HepG2 (cell line): ENCODE measurements around the gene HLF. TPM values are rescaled to one million over a fixed set of nuclear protein-coding genes. Genes with fewer than 3 reads are reported as not detected.

ENCODE experiments used
- AKAP8 ChIP-seq: sonication (generic); formaldehyde crosslinking; IDR thresholded peaks from 2 replicates; pipeline ENCODE4 v1.5.1; 2020; ENCODE audit warnings: mild to moderate bottlenecking, missing genetic modification reagents
- BHLHE40 ChIP-seq: IDR thresholded peaks from 2 replicates; pipeline ENCODE4 v1.6.1; 2011; ENCODE audit warnings: low read length, improper control_type of control experiment
- CHD4 ChIP-seq: fragments of 200-600 bp; sonication (generic); IDR thresholded peaks from 2 replicates; pipeline ENCODE4 v1.7.0; 2017; ENCODE audit warnings: mild to moderate bottlenecking, low read length, borderline replicate concordance
- CTCF ChIP-seq: sonication (generic); formaldehyde crosslinking; IDR thresholded peaks from 2 replicates; pipeline ENCODE4 v1.5.0; 2020; ENCODE audit warnings: mild to moderate bottlenecking, missing genetic modification reagents, moderate library complexity
- DR1 ChIP-seq: sonication (generic); formaldehyde crosslinking; IDR thresholded peaks from 2 replicates; pipeline ENCODE4 v1.8.0; 2021; ENCODE audit warnings: mild to moderate bottlenecking, missing genetic modification reagents, inconsistent platforms
- FOXJ3 ChIP-seq: sonication (generic); formaldehyde crosslinking; IDR thresholded peaks from 2 replicates; pipeline ENCODE4 v1.4.0; 2020; ENCODE audit warnings: missing genetic modification reagents, mild to moderate bottlenecking, borderline replicate concordance
- MATR3 ChIP-seq: sonication (generic); formaldehyde crosslinking; IDR thresholded peaks from 2 replicates; pipeline ENCODE4 v1.4.0; 2020; ENCODE audit warnings: missing genetic modification reagents
- PLRG1 ChIP-seq: fragments of 450-650 bp; conservative IDR thresholded peaks from 2 replicates; pipeline ENCODE4 v1.6.1; 2016
- POGZ ChIP-seq: sonication (generic); formaldehyde crosslinking; IDR thresholded peaks from 2 replicates; pipeline ENCODE4 v1.4.0; 2020; ENCODE audit warnings: mild to moderate bottlenecking, missing genetic modification reagents
- SMC3 ChIP-seq: IDR thresholded peaks from 2 replicates; pipeline ENCODE4 v1.6.1; 2011; ENCODE audit warnings: low read length, improper control_type of control experiment
- SMYD3 ChIP-seq: sonication (generic); formaldehyde crosslinking; IDR thresholded peaks from 2 replicates; pipeline ENCODE4 v1.8.1; 2023; ENCODE audit warnings: mild to moderate bottlenecking, missing genetic modification reagents
- XRCC5 ChIP-seq: fragments of 200-400 bp; formaldehyde crosslinking; optimal IDR thresholded peaks from 2 replicates; pipeline ENCODE3; 2017; ENCODE audit warnings: mild to moderate bottlenecking, low read length
- ZMYM4 ChIP-seq: sonication (generic); formaldehyde crosslinking; IDR thresholded peaks from 2 replicates; pipeline ENCODE4 v1.8.1; 2023; ENCODE audit warnings: mild to moderate bottlenecking, missing genetic modification reagents
- ZNF205 ChIP-seq: IDR thresholded peaks from 2 replicates; pipeline ENCODE4 v1.6.1; 2018; ENCODE audit warnings: missing biosample characterization, missing genetic modification reagents
- ZNF224 ChIP-seq: sonication (generic); formaldehyde crosslinking; IDR thresholded peaks from 2 replicates; pipeline ENCODE4 v1.5.0; 2020; ENCODE audit warnings: mild to moderate bottlenecking, missing genetic modification reagents
- ZNF570 ChIP-seq: sonication (generic); formaldehyde crosslinking; IDR thresholded peaks from 2 replicates; pipeline ENCODE4 v1.4.0; 2020; ENCODE audit warnings: mild to moderate bottlenecking, missing genetic modification reagents, borderline replicate concordance
- ZNF773 ChIP-seq: sonication (generic); formaldehyde crosslinking; IDR thresholded peaks from 2 replicates; pipeline ENCODE4 v1.4.0; 2020; ENCODE audit warnings: missing genetic modification reagents, borderline replicate concordance
- ZSCAN31 ChIP-seq: sonication (generic); formaldehyde crosslinking; IDR thresholded peaks from 2 replicates; pipeline ENCODE4 v1.5.0; 2020; ENCODE audit warnings: low read depth, mild to moderate bottlenecking, missing genetic modification reagents
- polyA plus RNA-seq, 8 experiments: library from polyadenylated mRNA; depleted of rRNA in 3 of 8; stranded (reverse) in 7 of 8; unstranded in 1 of 8; fragments of >200 nt; fragmentation: Illumina TruSeq in 4 of 8; extraction: Trizol in 4 of 8; gene quantifications; 2 replicates each; pipeline versions ENCODE4 v1.2.1 to v1.2.3, GENCODE V29; 2011 to 2016; ENCODE audit warnings: low read depth in 4 of 8, missing spikeins in 1 of 8, mixed read lengths in 1 of 8; ENCODE audit not compliant: insufficient read depth in 1 of 8
- total RNA-seq, 5 experiments: library from RNA; depleted of rRNA; stranded (reverse); fragments of >200 nt; fragmentation: Illumina TruSeq; extraction: Trizol; gene quantifications; 2 replicates each; pipeline ENCODE4 v1.2.3, GENCODE V29; 2016; ENCODE audit warnings: low read depth in 1 of 5
- TF ChIP-seq, protein P1 (sequence below): sonication (generic); formaldehyde crosslinking; IDR thresholded peaks from 2 replicates; pipeline ENCODE4 v1.4.0; 2020; ENCODE audit warnings: missing genetic modification reagents, borderline replicate concordance
- TF ChIP-seq, protein P2 (sequence below): IDR thresholded peaks from 2 replicates; pipeline ENCODE4 v1.4.0; 2020; ENCODE audit warnings: mild to moderate bottlenecking, missing genetic modification reagents
- TF ChIP-seq, protein P3 (sequence below): sonication (generic); formaldehyde crosslinking; conservative IDR thresholded peaks from 2 replicates; pipeline ENCODE4 v1.8.0; 2022; ENCODE audit warnings: mild to moderate bottlenecking, moderate library complexity, missing genetic modification reagents

HLF gene
- total and polyA plus RNA-seq, 2 of the 13 experiments (the other 11 are each of a cell fraction or from before 2014, with no cell fraction given) = 202 to 346 TPM

DNA sequence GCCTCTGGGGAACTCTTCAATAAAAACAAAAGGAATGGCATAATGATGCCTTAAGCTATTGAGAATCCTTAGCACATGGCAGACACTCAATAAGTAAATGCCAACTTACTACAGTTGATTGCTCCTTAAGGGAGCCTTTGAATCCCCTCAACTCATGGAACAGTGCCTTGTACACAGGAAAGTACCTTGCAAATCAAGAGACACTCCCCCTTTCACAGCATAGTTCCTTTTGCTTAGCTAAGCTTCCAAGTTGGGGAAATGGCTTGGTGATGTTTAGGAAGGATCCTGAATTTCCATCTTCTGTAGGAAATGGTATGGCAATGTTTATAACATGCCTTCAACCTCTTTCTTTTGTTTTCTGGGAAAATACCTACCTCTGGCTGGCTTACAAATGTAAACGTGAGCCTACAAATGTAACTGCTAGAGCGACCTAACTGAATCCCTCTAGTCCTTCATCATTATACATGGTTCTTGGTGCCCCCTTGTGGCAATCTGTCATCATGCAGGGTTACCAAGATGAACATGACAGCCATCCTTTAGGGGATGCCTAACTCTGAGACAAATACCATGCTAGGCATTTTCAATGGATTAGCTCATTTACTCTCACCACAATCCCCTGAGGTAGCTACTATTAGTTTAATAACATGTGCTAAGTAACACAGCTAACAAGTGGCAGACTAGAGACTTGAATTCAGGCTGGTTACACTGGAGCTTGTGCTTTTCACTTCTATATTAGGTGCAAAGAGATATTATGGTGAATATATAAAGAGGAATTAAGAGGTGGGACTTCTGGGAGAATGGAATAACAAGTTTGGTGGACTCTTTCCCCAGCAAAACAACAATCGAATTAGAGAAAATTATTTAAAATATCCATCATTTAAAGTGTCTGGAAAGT, 91.9 kb downstream of the HLF start (continued):
- no peak for TF ChIP-seq ZNF224
- TF ChIP-seq, protein P1, sequence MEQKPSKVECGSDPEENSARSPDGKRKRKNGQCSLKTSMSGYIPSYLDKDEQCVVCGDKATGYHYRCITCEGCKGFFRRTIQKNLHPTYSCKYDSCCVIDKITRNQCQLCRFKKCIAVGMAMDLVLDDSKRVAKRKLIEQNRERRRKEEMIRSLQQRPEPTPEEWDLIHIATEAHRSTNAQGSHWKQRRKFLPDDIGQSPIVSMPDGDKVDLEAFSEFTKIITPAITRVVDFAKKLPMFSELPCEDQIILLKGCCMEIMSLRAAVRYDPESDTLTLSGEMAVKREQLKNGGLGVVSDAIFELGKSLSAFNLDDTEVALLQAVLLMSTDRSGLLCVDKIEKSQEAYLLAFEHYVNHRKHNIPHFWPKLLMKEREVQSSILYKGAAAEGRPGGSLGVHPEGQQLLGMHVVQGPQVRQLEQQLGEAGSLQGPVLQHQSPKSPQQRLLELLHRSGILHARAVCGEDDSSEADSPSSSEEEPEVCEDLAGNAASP (CRISPR knock-in tag) = peak; percentile 70; the same call in 1 of the 2 replicates
- TF ChIP-seq ZSCAN31 (CRISPR knock-in tag) = no peak; the same call in 1 of the 2 replicates
- TF ChIP-seq PLRG1 = no peak
- TF ChIP-seq SMC3 = peak; percentile 96
- TF ChIP-seq AKAP8 (CRISPR knock-in tag) = no peak
- peak; percentile 80; the same call in 1 of the 2 replicates for TF ChIP-seq ZMYM4 (CRISPR knock-in tag)
- no peak for TF ChIP-seq MATR3
- no peak for TF ChIP-seq CHD4
- TF ChIP-seq ZNF570 (CRISPR knock-in tag) = no peak
- no peak for TF ChIP-seq ZNF773
- 0 out of 2 replicates have a peak, but pooled peaks have one; percentile 22 for TF ChIP-seq POGZ (CRISPR knock-in tag)
- TF ChIP-seq ZNF205 = no peak; the same call in 1 of the 2 replicates
- TF ChIP-seq SMYD3 = 0 out of 2 replicates have a peak, but pooled peaks have one; percentile 43
- peak; percentile 95 for TF ChIP-seq CTCF (CRISPR knock-in tag)
- no peak for TF ChIP-seq FOXJ3 (CRISPR knock-in tag)
- TF ChIP-seq, protein P2, sequence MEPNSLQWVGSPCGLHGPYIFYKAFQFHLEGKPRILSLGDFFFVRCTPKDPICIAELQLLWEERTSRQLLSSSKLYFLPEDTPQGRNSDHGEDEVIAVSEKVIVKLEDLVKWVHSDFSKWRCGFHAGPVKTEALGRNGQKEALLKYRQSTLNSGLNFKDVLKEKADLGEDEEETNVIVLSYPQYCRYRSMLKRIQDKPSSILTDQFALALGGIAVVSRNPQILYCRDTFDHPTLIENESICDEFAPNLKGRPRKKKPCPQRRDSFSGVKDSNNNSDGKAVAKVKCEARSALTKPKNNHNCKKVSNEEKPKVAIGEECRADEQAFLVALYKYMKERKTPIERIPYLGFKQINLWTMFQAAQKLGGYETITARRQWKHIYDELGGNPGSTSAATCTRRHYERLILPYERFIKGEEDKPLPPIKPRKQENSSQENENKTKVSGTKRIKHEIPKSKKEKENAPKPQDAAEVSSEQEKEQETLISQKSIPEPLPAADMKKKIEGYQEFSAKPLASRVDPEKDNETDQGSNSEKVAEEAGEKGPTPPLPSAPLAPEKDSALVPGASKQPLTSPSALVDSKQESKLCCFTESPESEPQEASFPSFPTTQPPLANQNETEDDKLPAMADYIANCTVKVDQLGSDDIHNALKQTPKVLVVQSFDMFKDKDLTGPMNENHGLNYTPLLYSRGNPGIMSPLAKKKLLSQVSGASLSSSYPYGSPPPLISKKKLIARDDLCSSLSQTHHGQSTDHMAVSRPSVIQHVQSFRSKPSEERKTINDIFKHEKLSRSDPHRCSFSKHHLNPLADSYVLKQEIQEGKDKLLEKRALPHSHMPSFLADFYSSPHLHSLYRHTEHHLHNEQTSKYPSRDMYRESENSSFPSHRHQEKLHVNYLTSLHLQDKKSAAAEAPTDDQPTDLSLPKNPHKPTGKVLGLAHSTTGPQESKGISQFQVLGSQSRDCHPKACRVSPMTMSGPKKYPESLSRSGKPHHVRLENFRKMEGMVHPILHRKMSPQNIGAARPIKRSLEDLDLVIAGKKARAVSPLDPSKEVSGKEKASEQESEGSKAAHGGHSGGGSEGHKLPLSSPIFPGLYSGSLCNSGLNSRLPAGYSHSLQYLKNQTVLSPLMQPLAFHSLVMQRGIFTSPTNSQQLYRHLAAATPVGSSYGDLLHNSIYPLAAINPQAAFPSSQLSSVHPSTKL = peak; percentile 57; the same call in 1 of the 2 replicates
- TF ChIP-seq, protein P3, sequence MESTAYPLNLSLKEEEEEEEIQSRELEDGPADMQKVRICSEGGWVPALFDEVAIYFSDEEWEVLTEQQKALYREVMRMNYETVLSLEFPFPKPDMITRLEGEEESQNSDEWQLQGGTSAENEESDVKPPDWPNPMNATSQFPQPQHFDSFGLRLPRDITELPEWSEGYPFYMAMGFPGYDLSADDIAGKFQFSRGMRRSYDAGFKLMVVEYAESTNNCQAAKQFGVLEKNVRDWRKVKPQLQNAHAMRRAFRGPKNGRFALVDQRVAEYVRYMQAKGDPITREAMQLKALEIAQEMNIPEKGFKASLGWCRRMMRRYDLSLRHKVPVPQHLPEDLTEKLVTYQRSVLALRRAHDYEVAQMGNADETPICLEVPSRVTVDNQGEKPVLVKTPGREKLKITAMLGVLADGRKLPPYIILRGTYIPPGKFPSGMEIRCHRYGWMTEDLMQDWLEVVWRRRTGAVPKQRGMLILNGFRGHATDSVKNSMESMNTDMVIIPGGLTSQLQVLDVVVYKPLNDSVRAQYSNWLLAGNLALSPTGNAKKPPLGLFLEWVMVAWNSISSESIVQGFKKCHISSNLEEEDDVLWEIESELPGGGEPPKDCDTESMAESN (CRISPR knock-in tag) = 0 out of 2 replicates have a peak, but pooled peaks have one; percentile 36
- no peak for TF ChIP-seq DR1 (CRISPR knock-in tag)
- TF ChIP-seq XRCC5 = peak; percentile 65
- TF ChIP-seq BHLHE40 = 0 out of 2 replicates have a peak, but pooled peaks have one; percentile 14
